Chondrocyte (in vitro differentiated cells): Measurements from ENCODE around the gene IL17RE. TPM values are rescaled to one million over a fixed set of nuclear protein-coding genes. Genes with fewer than 3 reads are reported as not detected.
A peak's percentile ranks its signal among the peaks of the same experiment; 100 is the strongest.

Experiments used
- DNase-seq: peaks from one replicate; pipeline ENCODE4 v3.0.0; 2021; ENCODE audit warnings: mixed read lengths, low spot score
- H3K27ac Mint-ChIP-seq: one replicate; pipeline ENCODE4 v1.8.0; 2021; ENCODE audit warnings: mild to moderate bottlenecking, moderate library complexity, mixed read lengths; ENCODE audit not compliant: unreplicated experiment
- H3K27me3 Mint-ChIP-seq: 2 replicates; pipeline ENCODE4 v1.8.0; 2021; ENCODE audit warnings: low read depth, mixed read lengths
- H3K36me3 Mint-ChIP-seq: 2 replicates; pipeline ENCODE4 v1.8.0; 2021; ENCODE audit warnings: low read depth, mixed read lengths
- H3K4me1 Mint-ChIP-seq: 2 replicates; pipeline ENCODE4 v1.8.0; 2021; ENCODE audit warnings: low read depth, mild to moderate bottlenecking, mixed read lengths
- H3K4me3 Mint-ChIP-seq: one replicate; pipeline ENCODE4 v1.8.0; 2021; ENCODE audit warnings: mild to moderate bottlenecking, moderate library complexity, mixed read lengths; ENCODE audit not compliant: unreplicated experiment
- H3K9me3 Mint-ChIP-seq: 2 replicates; pipeline ENCODE4 v1.8.0; 2021; ENCODE audit warnings: low read depth, mixed read lengths
- total RNA-seq: library from RNA; stranded (reverse); gene quantifications from 3 replicates; pipeline ENCODE4 v1.2.1, GENCODE V29; 2021
- TF ChIP-seq, protein P1 (sequence below): fragments of 200-600 bp; sonication (generic); IDR thresholded peaks from 2 replicates; pipeline ENCODE4 v1.5.0; 2021; ENCODE audit warnings: antibody characterized with exemption, mild to moderate bottlenecking, moderate library complexity

Gene IL17RE
- total RNA-seq, 1 donor from 2014 or later: 0.42 TPM

DNA sequence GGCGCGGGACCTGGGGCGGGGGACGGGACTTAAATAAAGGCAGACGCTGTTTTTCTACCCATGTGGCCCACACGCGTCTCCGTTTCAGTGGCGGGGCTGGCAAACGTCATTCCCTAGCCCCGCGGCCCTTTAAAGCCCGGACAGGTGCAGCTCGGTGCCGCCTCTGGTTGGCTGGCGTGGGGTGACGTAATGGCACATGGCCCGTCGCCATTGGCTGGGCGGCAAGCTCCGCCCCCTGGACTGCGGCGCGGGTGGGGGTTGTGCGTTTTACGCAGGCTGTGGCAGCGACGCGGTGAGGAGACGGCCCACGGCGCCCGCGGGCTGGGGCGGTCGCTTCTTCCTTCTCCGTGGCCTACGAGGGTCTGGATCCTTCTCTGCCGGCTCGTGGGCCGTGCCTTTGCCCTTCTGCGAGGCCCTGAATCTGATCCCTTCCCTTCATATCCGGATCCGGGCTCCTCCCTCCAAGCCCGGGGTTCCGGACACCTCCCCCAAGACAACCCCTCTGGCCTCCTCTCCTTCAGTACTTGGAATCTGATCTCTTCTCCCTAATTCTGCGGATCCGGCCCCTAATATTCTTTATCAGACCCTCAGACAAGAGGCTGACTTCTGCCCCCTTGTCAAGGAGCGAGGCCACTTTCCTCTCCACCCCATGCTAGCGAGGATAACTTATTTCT lies 31.1 kb downstream of the IL17RE start, which contains the start of gene CRELD1:
Gene CRELD1, plus strand, starts transcription at position 274 of the 674 bp plus-strand sequence. CDS start 605 bp downstream, outside the sequence.
- peak; percentile 97 for DNase-seq
- TF ChIP-seq, protein P1, sequence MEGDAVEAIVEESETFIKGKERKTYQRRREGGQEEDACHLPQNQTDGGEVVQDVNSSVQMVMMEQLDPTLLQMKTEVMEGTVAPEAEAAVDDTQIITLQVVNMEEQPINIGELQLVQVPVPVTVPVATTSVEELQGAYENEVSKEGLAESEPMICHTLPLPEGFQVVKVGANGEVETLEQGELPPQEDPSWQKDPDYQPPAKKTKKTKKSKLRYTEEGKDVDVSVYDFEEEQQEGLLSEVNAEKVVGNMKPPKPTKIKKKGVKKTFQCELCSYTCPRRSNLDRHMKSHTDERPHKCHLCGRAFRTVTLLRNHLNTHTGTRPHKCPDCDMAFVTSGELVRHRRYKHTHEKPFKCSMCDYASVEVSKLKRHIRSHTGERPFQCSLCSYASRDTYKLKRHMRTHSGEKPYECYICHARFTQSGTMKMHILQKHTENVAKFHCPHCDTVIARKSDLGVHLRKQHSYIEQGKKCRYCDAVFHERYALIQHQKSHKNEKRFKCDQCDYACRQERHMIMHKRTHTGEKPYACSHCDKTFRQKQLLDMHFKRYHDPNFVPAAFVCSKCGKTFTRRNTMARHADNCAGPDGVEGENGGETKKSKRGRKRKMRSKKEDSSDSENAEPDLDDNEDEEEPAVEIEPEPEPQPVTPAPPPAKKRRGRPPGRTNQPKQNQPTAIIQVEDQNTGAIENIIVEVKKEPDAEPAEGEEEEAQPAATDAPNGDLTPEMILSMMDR: no peak
- Mint-ChIP-seq H3K9me3 (no peaks in the 10 kb centered on the region), H3K27me3 (no peaks in the 10 kb centered on the region), H3K4me1 (peaks cover 24% of the 10 kb centered on the region), H3K36me3 (peaks cover 9% of the 10 kb centered on the region), H3K4me3 (peak within 1 kb of the TSS; percentile 80), H3K27ac (peak within 1 kb of the TSS; percentile 88)

DNA sequence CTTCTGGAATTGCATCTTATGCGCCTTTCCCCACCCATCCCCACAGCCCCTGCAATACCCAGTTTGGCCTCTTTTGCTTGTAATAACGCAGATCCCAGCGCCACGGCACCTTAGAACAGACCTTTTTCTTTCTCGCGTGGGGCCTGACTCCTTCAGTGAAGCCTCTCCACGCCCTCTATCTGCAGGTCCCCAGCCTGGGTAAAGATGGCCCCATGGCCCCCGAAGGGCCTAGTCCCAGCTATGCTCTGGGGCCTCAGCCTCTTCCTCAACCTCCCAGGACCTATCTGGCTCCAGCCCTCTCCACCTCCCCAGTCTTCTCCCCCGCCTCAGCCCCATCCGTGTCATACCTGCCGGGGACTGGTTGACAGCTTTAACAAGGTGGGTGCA lies 31.6 kb downstream of the IL17RE start:
- H3K4me1 Mint-ChIP-seq: peaks cover 24% of the 10 kb centered on the region
- peak overlapping the region; percentile 80 for H3K4me3 Mint-ChIP-seq
- H3K27ac Mint-ChIP-seq: peak overlapping the region; percentile 88
- H3K9me3 Mint-ChIP-seq: no peaks in the 10 kb centered on the region
- H3K36me3 Mint-ChIP-seq: peaks cover 9% of the 10 kb centered on the region
- H3K27me3 Mint-ChIP-seq: no peaks in the 10 kb centered on the region
- TF ChIP-seq, protein P1: peak; percentile 43
- no peak for DNase-seq

DNA sequence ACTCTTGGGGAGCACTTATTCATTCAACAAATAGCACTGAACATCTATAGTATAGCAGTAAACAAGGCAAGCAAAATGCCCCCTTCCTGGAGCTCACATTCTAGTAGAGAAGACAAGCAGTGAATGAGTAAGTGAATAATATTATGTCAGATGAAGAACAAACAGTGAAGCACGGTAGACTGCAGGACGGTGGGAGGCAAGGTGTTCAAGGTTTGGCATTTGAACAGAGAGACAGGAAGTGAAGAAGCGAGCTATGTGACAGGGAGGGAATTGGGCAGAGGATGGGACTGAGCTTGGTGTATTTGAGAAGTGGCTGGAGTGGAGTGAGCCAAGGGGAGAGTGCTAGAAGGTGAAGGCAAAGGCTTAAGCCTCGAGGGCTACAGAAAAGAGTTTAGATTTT lies 32.3 kb downstream of the IL17RE start:
- no peaks in the 10 kb centered on the region for H3K9me3 Mint-ChIP-seq
- H3K4me3 Mint-ChIP-seq: peak overlapping the region; percentile 80
- H3K36me3 Mint-ChIP-seq: peaks cover 9% of the 10 kb centered on the region
- DNase-seq: no peak
- H3K4me1 Mint-ChIP-seq: peaks cover 24% of the 10 kb centered on the region
- H3K27ac Mint-ChIP-seq: no peak overlapping the region
- H3K27me3 Mint-ChIP-seq: no peaks in the 10 kb centered on the region
- TF ChIP-seq, protein P1: no peak

DNA sequence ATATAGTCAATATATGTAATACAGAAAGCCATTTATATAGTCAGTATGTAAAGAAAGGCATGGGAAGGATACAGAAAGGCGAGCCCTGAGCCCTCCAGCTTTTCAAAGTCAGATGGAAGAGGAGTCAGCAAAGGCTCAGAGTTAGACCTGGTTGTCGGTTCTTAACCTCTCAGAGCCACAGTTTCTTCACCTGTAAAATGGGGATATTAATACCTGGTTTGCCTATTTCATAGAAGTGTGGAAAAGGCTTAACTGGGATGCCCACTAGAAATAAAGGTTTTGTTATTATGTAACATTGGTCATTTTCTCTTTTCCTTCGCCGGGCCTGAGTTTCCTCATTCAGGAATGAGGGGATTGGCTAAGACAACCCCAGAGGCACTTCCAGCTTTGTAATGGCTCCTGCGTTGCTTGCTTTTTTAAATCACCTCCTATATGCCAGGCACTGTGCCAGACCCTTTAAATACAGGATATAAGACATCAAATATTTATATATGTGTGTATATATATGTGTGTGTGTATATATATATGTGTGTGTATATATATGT lies 33.4 kb downstream of the IL17RE start:
- TF ChIP-seq, protein P1: no peak
- H3K4me1 Mint-ChIP-seq: peaks cover 24% of the 10 kb centered on the region
- H3K4me3 Mint-ChIP-seq: no peak overlapping the region
- H3K27ac Mint-ChIP-seq: no peak overlapping the region
- no peaks in the 10 kb centered on the region for H3K9me3 Mint-ChIP-seq
- H3K36me3 Mint-ChIP-seq: peaks cover 3% of the 10 kb centered on the region
- no peaks in the 10 kb centered on the region for H3K27me3 Mint-ChIP-seq
- no peak for DNase-seq

DNA sequence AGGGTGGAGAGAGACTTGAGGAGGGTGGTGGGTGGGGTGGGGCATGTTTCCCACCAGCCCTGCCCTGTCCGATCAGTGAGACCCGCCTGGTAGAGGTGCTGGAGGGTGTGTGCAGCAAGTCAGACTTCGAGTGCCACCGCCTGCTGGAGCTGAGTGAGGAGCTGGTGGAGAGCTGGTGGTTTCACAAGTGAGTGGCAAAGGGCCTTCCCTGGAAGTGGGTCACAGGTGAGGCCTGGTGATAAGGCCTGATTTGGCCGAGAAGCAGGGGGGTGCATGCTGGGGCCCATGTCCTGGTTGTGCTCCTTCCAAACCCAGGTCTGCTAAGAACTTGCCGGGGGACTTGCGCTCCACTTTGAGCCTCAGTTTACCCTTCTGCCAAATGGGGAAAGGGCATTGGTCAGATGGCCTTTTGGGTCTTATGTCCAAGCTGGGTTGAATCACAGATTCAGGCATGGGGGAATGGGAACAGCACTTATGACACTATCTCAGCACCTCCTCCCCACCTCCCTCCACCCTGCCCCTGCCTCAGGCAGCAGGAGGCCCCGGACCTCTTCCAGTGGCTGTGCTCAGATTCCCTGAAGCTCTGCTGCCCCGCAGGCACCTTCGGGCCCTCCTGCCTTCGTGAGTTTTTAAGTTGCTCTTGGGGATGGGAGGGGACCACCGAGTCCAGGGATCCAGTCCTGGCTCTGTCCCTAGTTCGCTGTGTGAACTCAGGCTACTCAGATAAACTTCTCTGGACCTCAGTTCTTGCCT lies 35.0 kb downstream of the IL17RE start:
- Mint-ChIP-seq H3K4me1 (peaks cover 20% of the 10 kb centered on the region), H3K27ac (no peak overlapping the region), H3K4me3 (no peak overlapping the region), H3K27me3 (no peaks in the 10 kb centered on the region), H3K36me3 (peaks cover 5% of the 10 kb centered on the region), H3K9me3 (no peaks in the 10 kb centered on the region)
- DNase-seq: no peak
- TF ChIP-seq, protein P1: no peak
